ENCODE data around the gene TBC1D22A. TPM values are rescaled to one million over a fixed set of nuclear protein-coding genes. Genes with fewer than 3 reads are reported as not detected.

TBC1D22A gene
- total RNA-seq, 4 donors from 2014 or later: 18.8 to 25.2 (median 23.1) TPM

DNA sequence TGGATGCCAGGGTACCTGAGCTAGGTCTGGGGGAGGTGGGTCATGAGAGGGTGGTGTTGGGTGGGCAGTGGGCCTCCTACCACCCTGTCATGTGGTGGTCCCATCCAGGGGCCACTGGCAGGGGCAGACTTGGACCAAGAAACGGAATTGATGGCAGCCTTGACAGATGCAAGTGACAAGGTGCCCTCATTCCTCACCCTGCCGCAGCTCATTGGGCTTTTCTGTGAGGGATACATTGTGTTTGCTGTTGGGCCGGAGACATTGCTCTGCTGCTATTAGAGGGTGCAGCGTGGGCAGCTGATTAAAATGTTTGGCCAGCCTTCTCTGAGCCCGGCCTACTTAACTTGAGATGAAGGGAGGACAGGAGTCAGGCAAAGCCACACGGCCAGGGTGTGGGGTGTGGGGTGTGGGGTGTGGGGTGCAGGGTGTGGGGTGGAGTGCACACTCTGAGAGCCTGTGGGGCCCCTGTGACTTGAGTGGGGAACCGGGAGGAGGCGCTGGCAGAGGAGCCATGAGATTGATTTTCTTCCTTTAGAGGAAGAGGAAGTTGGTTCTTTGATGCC is 351.5 kb downstream of the TBC1D22A start:
- H3K36me3 ChIP-seq: no peaks in the 10 kb centered on the region
- H3K9me3 ChIP-seq: no peaks in the 10 kb centered on the region
- intact Hi-C loops (cut with DNase I; ENCODE audit: low total_unique reads): no loop called here
- no peak for ATAC-seq
- no peaks in the 10 kb centered on the region for H3K27me3 ChIP-seq
- H3K27ac ChIP-seq: no peak overlapping the region
- no peak overlapping the region for H3K4me3 ChIP-seq
- in situ Hi-C loops (cut with MboI; ENCODE audit: low sequenced_read_pairs in 4 of 4): no loop called here
- no peak for TF ChIP-seq POLR2A (IDR thresholded peaks at IDR 0.05)
- TF ChIP-seq CTCF (IDR thresholded peaks at IDR 0.05 in 4 of 5, conservative IDR thresholded peaks at IDR 0.05 in 1 of 5): no peak
- no peaks in the 10 kb centered on the region for H3K4me1 ChIP-seq
- DNase-seq: no peak

DNA sequence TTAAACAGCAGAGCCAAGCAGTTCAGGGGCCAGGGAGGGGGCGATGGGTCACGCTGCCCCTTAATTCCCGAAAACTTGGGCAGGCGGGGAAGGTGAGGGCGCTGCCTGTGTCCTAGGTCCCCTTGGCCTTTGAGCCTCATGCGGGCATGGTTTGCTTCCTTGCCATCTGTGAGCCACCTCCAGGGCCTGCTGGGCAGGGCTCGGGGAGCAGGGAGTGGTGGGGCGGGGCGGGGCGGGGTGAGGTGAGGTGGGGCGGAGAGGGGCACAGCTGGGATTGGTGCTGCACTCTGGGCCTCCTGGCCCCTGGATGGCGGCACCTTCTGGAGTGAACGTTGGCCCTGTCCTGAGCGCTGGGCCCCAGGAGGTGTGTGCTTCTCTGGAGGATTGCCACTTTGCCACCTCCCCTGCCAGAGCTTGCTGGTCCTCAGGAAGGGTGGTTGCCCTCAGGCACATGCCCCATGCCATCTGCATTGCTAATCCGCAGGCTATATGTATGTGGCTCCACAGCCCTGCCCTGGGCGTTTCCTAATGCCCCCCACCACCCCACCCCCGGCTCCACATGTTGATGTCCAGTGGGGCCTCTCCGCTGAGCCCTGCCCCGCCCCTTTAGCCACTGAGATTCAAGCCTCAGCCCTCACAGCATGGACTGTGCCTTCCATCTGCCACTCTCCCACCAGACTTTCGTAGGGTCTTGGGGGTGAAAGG is 352.5 kb downstream of the TBC1D22A start:
- no peak overlapping the region for H3K27ac ChIP-seq
- H3K27me3 ChIP-seq: no peaks in the 10 kb centered on the region
- ATAC-seq (no peak), DNase-seq (no peak)
- intact Hi-C loops (cut with DNase I; ENCODE audit: low total_unique reads) (no loop called here), in situ Hi-C loops (cut with MboI; ENCODE audit: low sequenced_read_pairs in 4 of 4) (no loop called here)
- H3K9me3 ChIP-seq: no peaks in the 10 kb centered on the region
- H3K4me1 ChIP-seq: no peaks in the 10 kb centered on the region
- no peak overlapping the region for H3K4me3 ChIP-seq
- TF ChIP-seq POLR2A (IDR thresholded peaks at IDR 0.05) (no peak), CTCF (IDR thresholded peaks at IDR 0.05 in 4 of 5, conservative IDR thresholded peaks at IDR 0.05 in 1 of 5) (no peak)
- H3K36me3 ChIP-seq: no peaks in the 10 kb centered on the region

GRCh38 chr22:47115518-47115890 is 353.1 kb downstream of the TBC1D22A start:
- no peaks in the 10 kb centered on the region for H3K4me1 ChIP-seq
- in situ Hi-C loops (cut with MboI; ENCODE audit: low sequenced_read_pairs in 4 of 4) (no loop called here), intact Hi-C loops (cut with DNase I; ENCODE audit: low total_unique reads) (no loop called here)
- no peak overlapping the region for H3K27ac ChIP-seq
- H3K36me3 ChIP-seq: no peaks in the 10 kb centered on the region
- DNase-seq (no peak), ATAC-seq (no peak)
- TF ChIP-seq CTCF (IDR thresholded peaks at IDR 0.05 in 4 of 5, conservative IDR thresholded peaks at IDR 0.05 in 1 of 5) (no peak), POLR2A (IDR thresholded peaks at IDR 0.05) (no peak)
- no peak overlapping the region for H3K4me3 ChIP-seq
- no peaks in the 10 kb centered on the region for H3K9me3 ChIP-seq
- H3K27me3 ChIP-seq: no peaks in the 10 kb centered on the region

- in situ Hi-C loops (cut with MboI; ENCODE audit: low sequenced_read_pairs in 4 of 4): no loop called here
- TF ChIP-seq CTCF (IDR thresholded peaks at IDR 0.05 in 4 of 5, conservative IDR thresholded peaks at IDR 0.05 in 1 of 5) (no peak), POLR2A (IDR thresholded peaks at IDR 0.05) (no peak)
- Histone ChIP-seq H3K4me3 (no peak overlapping the region), H3K4me1 (no peaks in the 10 kb centered on the region), H3K27me3 (no peaks in the 10 kb centered on the region), H3K27ac (no peak overlapping the region), H3K9me3 (no peaks in the 10 kb centered on the region), H3K36me3 (no peaks in the 10 kb centered on the region)
- DNase-seq (no peak), ATAC-seq (no peak)
- intact Hi-C loops (cut with DNase I; ENCODE audit: low total_unique reads): no loop called here
Measured at GRCh38 chr22:47115921-47116320, 353.5 kb downstream of the TBC1D22A start.

Measured in gastrocnemius medialis (tissue), 4 donors.